GM18873 (cell line): ENCODE results near the gene CASKIN2.
"Not testable (repeated sequence)": the region's sequence is repeated elsewhere in the genome, so short reads cannot be mapped to it uniquely, and the experiment has no call there.

ENCODE experiments used
- ATAC-seq: cut with Tn5 transposase; IDR thresholded peaks from one replicate; pipeline ENCODE4 v1.9.1; 2021; ENCODE audit warnings: mild to moderate bottlenecking, moderate library complexity, moderate number of reproducible peaks; ENCODE audit not compliant: unreplicated experiment, low FRiP score

CASKIN2 gene

DNA sequence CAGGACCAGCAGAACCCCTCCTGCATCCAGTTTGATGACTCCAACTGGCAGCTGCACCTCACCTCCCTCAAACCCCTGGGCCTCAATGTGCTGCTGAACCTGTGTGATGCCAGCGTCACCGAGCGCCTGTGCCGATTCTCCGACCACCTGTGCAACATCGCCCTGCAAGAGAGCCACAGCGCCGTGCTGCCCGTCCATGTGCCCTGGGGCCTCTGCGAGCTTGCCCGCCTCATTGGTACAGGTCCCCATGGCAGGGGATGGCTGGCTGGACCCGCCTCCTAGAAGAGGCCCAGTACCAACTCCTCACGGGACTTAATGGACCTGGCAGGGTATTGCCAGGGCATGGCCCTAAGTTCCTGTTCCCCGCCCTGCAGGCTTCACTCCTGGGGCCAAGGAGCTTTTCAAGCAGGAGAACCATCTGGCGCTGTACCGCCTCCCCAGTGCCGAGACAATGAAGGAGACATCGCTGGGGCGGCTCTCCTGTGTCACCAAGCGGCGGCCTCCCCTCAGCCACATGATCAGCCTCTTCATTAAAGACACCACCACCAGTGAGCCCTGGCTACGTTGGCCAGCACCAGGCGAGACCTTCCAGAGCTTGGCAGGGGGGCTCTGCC lies 22.7 kb downstream of the CASKIN2 start:
- no peak for ATAC-seq

DNA sequence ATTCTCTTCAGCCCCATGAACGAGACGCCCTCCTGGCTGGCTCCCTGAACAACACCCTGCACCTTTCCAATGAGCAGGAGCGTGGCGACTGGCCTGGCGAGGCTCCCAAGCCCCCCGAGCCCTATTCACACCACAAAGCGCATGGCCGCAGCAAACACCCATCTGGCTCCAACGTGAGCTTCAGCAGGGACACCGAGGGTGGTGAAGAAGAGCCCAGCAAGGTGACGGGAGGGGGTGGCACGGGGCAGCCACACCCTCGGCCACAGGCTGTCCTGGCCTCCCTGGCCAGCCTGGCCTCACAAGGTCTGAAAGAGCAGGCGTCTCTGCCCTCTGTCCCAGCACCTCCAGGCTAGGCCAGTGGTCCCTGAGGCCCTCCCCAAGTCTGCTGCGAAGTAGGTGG lies 23.7 kb downstream of the CASKIN2 start:
- ATAC-seq = no peak

GRCh38 chr17:75490953-75491649 lies 24.2 kb downstream of the CASKIN2 start:
- no peak for ATAC-seq

DNA sequence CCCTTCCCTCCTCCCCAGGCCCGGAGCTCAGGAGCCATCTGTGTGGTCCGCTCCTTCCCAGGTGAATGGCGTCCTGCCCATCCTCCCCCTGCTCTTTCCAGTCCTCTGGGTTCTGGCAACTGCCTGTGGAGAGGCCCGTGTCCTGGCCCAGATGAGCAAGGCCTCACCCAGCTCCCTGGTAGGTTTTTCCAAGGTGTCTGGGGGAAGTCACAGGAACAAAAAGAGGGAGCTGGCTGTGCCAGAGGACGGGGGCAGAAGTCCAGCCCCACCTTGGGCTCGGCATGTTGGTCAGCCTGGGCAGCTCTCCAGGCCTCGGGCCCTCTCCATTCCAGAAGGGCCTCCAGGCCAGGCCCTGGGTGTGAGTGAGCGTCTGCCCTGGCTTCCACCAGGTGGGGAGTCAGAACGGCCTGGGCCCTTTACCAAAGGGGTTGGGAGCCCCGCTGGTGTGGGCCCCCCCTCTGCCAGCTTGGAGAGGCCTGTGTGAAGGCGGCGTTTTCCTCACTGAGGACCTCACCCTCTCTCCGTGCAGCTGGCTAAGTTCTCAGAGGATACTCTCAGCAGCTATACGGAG lies 25.1 kb downstream of the CASKIN2 start:
- no peak for ATAC-seq

GRCh38 chr17:75489511-75489955 lies 25.8 kb downstream of the CASKIN2 start:
- ATAC-seq = no peak

DNA sequence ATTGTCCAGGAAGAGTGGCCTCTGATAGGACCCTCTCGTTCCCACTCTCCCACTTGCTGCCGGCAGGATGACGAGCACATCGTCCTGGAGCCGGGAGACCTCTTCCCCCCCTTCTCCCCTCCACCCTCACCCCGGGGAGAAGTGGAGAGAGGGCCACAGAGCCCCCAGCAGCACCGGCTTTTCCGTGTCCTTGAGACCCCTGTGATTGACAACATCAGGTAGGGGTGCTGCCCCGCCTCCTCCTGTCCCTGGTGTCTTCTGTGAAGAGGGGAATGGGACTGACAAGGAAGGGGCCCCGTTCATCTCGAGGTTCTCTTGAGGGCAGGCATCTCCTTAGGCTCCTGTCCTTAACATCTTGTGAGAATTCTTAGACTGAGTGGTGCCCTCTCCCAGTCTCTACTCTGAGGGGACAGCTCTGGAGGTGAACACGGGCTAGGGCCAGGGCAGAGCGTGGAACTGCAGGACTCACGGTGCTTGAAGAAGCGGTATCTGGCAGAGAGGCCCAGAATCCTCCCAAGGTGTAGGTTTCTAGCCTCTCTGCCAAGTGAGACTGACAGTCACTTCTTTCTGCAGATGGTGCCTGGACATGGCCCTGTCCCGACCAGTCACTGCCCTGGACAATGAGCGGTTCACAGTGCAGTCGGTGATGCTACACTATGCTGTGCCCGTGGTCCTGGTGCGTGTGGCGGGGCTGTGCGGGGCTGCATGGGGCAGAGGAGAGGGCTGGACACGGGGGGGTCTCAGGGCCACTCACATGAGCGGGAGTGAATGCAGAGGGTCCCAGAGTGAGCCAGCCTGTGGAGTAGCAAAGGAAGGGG lies 26.4 kb downstream of the CASKIN2 start:
- no peak for ATAC-seq

GRCh38 chr17:75487351-75488070 lies 27.8 kb downstream of the CASKIN2 start:
- no peak for ATAC-seq

GRCh38 chr17:75486951-75487350 lies 28.4 kb downstream of the CASKIN2 start:
- ATAC-seq = no peak

GRCh38 chr17:75486151-75486550 lies 29.2 kb downstream of the CASKIN2 start:
- ATAC-seq = no peak

DNA sequence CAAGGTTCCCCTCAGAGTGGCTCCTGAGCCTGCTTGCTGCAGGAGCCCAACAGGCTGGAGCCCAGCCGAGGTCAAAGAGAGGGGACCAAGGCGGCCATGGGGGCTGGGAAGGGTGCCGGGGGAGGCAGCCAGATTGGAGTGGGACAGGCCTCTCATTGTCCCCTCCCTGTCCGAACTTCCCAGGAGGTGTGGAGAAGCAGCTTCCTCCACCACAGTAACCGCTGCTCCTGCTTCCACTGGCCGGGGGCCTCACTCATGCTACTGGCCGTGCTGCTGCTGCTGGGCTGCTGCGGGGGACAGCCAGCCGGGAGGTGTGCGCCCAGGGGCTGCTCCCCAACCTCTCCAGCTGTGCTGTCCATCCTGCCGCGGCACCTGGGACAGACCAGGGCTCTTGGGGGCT lies 29.6 kb downstream of the CASKIN2 start:
- no peak for ATAC-seq

- no peak for ATAC-seq
Observed at GRCh38 chr17:75482098-75482942, 33.0 kb downstream of the CASKIN2 start.

- no peak for ATAC-seq
Observed at GRCh38 chr17:75481194-75482068, 33.9 kb downstream of the CASKIN2 start.

DNA sequence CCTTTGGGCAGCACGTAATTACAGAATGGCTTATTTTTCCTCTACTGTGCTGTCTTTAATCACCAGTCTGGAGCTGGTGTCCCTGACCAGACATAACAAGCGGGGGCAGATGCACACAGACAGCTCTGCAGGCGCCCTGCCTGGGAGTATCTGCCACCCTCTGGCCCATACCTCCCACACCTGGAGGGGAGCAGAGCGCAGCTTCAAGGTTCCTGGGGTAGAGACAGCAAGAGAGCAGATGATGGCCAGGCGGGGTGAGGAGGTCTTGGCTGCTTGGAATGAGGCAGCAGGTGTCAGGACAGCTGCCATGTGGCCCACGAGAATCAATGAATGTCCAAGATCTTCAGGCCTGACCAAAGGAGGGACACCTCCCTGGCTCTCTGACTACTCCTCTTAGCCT lies 35.1 kb downstream of the CASKIN2 start:
- no peak for ATAC-seq

GRCh38 chr17:75478508-75478907 lies 36.8 kb downstream of the CASKIN2 start:
- no peak for ATAC-seq

- ATAC-seq = not testable (repeated sequence)
Observed at GRCh38 chr17:75477490-75477862, 37.9 kb downstream of the CASKIN2 start.

- ATAC-seq = no peak
Observed at GRCh38 chr17:75476752-75477489, 38.4 kb downstream of the CASKIN2 start.

DNA sequence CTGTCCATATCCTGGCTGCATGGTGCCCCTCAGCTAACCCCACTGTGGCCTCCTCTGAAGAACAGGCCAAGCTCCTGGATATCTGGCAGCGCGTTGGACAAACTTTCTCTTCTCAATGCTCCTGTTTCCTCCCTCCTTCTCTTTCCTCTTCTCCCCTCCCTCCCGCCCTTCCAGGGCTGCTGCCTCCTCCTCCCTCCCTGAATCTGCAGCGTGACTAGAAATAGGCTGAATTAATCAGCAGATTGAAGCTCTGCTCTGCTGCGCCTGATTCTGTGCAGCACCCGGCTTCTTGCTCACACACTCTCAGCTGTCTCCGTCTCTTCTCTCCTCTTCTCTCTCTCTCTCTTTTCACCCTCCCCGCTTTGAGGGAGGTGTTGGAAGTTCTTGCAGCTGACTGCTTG lies 39.1 kb downstream of the CASKIN2 start:
- ATAC-seq = no peak

- no peak for ATAC-seq
Observed at GRCh38 chr17:75475851-75476250, 39.5 kb downstream of the CASKIN2 start.
